GM21825 (cell line): Measurements from ENCODE around the gene LCN6.
"Not testable (repeated sequence)": the region's sequence is repeated elsewhere in the genome, so short reads cannot be mapped to it uniquely, and the experiment has no call there.

Experiments
- ATAC-seq: cut with Tn5 transposase; IDR thresholded peaks from one replicate; pipeline ENCODE4 v1.9.1; 2021; ENCODE audit warnings: mild to moderate bottlenecking, moderate library complexity; ENCODE audit not compliant: unreplicated experiment

Gene LCN6, protein sequence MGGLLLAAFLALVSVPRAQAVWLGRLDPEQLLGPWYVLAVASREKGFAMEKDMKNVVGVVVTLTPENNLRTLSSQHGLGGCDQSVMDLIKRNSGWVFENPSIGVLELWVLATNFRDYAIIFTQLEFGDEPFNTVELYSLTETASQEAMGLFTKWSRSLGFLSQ

DNA sequence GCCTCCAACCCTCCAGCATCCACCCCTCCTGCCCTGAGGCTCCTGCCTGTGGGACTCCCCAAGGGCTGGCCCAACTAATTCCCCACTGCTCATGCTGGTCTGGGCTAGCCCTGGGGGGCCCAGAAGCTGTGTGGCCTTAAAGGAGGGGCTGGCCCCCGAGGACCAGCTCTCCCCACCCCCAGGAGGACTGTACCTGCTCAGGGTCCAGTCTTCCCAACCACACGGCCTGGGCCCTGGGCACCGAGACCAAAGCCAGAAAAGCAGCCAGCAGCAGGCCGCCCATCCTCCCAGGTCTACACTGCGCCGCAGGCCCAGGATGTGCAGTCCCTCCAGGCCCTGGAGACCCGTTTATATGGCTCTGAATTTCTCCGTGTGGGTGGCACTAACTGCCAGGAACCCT, at the start of gene LCN6:
TSS of gene LCN6 (minus strand) at position 325 of the 400 bp plus-strand sequence. CDS start at position 283, 42 bp downstream.
- no peak for ATAC-seq

DNA sequence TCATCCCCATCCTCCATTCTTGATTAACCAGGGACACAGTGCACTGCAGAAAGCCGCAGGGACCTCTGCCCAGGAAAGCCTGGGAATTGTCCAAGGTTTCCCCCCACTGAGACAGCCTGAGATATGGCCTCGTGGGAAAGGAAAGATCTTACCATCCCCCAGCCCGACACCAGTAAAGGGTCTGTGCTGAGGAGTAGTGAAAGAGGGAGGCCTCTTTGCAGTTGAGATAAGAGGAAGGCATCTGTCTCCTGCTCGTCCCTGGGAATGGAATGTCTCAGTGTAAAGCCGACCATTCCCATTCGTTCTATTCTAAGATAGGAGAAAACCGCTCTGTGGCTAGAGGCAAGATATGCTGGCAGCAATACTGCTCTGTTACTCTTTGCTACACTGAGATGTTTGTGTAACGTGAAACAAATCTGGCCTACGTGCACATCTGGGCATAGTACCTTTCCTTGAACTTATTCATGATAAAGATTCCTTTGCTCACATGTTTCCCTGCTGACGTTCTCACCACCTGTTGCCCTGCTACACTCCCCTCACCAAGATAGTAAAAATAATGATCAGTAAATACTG, 48.5 kb upstream of the LCN6 start:
- ATAC-seq: not testable (repeated sequence)

DNA sequence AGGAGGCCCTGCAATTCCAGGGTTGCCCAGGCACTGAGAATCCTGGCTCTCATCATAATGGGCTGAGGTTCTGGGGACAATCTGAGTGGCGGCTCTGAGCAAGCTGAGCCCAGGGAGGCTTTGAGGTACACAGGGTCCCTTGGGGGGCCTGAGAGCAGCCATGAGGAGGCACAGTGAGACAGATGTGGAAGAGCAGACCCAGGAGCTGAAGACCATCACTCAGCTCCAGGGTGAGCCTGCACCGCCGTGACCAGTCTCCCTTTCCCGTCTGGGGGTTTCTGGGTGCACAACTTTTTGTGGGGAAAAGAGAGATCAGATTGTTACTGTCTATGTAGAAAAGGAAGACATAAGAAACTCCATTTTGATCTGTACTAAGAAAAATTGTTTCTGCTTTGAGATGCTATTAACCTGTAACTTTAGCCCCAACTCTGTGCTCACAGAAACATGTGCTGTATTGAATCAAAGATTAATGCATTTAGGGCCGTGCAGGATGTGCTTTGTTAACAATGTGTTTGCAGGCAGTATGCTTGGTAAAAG, 48.0 kb upstream of the LCN6 start, which contains the start of gene CCDC183:
TSS of gene CCDC183 (plus strand) at position 101 of the 537 bp plus-strand sequence. CDS start at position 161, 60 bp downstream.
- no peak for ATAC-seq

DNA sequence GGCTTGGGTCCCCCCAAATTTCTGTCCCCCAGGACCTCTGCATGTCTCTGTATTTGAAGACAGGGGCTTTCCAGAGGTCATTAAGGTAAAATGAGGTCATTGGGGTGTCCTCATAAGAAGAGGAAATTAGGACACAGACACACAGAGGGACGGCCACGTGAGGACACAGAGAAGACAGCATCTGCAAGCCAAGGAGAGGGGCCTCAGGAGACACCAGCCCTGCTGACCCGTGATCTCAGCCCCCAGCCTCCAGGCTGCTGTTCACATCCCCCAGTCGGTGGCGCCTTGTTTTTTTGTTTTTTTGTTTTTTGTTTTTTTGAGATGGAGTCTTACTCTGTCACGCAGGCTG, 46.6 kb upstream of the LCN6 start:
- ATAC-seq: no peak

DNA sequence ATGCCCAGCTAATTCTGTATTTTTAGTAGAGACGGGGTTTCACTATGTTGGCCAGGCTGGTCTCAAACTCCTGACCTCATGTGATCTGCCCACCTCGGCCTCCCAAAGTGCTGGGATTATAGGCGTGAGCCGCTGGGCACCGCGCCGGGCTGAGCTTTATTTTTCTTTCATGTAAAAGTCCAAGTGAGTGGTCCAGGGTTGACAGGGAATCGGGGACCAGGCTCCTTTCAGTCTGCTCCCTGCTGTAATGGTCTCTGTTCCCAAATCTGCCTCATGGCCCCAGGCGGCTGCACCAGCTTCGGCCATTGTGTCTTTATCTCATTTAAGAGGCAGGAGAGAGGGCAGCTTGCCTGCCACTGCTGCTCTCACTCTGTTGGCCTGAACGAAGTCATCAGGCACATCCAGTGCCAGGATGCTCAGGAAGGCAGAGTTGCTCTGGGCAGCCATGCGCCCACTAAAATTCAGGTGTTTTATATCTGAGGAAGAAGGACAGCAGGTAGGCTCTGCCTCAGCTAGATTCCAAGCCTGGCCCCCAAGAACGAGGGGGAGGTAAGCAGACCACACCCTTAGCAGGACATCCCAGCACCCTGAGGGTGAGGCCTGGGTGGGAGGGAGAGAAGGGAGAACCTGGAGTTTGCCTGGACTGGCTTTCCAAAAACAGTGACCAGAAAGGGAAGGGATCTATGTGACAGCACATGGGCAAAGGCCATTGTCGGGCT, 46.1 kb upstream of the LCN6 start:
- no peak for ATAC-seq

DNA sequence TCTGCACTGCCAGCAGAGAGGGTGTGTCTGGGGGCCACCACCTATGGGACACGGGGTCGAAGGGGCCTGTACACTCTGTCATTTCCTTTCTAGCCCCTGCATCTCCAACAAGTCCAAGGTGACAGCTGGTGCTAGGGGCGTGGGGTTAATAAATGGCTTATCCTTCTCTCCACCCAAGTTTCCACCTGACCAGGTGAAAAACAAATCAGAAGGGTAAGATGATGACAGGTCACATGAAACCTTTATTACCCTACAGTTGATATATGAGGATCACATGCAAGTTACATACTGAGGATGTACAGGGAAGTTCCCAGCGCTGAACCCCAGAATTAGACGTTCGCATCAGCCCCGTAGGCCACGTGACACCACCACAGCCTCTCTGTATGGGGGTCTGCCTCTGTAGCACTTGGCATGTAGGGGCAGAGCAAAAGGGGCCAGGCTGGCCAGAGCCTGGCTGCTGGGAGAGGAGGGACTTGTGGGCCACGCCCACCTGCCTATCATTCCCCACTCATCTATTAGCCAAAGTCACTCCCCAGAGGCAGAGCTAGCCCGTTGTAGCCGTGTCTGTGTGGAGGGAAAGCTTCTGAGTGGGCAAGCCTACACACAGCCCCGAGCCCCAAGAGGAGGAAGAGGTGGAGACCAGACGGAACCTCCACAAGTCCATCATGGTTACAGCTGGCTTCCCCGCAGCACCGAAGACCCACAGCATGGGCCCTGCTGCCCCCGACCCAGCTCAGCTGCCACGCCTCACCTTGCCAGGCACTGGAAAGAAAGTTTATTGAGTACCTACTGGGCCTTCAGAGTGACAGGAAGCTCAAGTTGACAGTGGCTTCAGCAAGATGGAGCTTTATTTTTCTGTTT, 45.0 kb upstream of the LCN6 start:
- ATAC-seq: no peak

DNA sequence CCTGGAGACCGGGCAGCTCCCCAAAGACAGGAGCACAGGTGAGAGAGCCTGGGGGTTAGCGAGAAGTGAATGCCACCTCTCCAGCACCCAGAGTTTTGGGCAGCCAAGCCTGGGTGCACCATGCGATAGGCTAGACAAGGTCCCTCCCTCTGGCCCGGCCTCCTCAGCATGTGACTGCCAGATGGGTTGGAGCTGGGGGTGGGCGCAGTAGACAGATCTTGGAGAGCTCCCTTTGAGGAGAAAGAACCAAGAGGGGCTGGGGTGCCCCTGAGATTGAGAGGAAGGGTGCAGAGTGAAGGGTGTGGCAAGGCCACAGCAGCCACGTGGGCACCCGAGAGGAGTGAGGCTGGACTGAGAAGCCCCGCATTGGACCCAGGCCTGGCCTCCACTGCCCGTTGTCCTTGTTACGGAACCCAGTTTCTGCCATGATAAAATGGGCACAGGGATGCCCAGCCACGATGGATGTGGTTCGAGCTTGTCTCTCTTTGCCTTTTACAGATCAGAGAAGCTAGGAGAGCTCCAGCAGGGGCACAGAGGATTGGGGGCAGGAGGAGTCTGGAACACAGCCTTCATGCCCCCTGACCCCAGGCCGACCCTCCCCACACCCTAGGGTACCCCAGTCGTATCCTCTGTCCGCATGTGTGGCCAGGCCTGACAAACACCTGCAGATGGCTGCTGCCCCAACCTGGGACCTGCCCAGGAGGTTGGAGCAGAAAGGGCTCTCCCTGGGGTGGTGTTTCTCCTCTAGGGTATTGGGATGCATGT, 44.2 kb upstream of the LCN6 start:
- ATAC-seq: no peak

DNA sequence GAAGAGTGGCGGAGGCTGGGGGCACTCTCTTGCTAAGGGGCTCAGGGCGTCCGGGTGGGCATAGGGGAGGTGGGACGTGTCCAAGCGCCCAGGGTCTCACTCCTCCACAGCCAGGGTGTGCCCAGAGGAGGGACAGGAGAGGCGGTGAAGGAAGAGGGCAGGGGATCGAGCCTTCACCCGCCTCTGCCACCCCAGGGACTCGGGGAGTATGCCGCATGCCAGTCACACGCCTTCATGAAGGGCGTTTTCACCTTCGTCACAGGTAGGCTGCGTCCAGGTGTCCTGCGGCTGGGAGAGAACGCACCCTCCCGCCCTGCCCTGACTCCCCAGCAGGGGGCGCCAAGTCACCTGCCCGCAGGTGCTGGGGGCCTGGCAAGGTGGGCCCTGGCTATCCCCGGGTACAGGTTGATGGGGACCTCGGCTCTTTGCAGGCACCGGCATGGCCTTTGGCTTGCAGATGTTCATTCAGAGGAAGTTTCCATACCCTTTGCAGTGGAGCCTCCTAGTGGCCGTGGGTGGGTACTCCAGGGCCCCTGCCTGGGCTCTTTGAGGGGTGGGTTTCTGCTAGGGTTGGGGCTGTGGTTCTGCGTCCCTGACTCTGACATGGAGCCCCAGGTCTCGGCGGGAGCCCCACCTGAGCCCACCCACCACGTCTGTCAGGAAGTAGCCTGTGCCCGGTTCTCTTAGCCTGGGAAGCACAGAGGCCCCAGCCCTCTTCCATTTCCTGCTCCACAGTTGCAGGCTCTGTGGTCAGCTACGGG, 43.4 kb upstream of the LCN6 start:
- no peak for ATAC-seq

DNA sequence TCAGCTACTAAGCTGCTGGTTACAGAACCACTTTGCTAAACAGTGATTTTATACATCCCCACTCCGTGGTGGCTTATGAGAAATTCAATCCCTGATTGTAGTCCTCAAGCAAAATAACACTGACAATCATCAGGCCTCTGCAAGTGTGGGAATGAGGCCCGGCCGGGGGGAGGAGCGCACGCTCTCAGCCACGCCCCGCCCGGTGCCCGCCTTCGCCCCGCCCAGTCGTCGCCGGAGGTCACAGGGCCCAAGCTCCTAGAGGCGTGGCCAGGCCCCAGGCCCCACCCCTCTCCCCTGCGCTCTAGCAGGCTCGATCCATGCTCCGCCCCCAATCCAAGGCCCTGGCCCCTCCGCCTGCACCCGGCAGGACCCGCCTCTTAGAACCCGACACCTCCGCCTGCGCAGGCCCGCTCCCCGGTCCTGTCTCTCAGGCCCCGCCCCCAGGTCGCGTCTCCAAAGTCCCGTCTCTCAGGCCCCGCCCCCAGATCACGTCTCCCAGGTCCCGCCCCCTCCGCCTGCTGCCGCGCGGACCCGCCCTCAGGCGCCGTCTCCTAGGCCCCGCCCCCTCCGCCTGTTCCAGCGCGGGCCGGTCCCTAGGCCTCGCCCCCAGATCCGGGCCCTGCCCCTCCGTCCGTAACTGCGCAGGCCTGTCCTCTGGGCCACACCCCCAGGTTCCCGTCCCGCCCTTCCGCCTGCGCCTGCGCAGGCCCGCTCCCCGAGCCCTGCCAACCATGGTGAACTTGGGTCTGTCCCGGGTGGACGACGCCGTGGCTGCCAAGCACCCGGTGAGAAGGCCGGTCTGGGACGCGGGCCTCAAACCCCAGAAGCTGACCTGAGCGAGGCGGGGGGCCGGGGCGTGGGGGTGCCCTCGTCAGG, 42.6 kb upstream of the LCN6 start, which contains the start of gene TMEM141:
TSS of gene TMEM141 (plus strand) at position 705 of the 876 bp plus-strand sequence. CDS start at position 732, 27 bp downstream.
- peak; percentile 84 for ATAC-seq

DNA sequence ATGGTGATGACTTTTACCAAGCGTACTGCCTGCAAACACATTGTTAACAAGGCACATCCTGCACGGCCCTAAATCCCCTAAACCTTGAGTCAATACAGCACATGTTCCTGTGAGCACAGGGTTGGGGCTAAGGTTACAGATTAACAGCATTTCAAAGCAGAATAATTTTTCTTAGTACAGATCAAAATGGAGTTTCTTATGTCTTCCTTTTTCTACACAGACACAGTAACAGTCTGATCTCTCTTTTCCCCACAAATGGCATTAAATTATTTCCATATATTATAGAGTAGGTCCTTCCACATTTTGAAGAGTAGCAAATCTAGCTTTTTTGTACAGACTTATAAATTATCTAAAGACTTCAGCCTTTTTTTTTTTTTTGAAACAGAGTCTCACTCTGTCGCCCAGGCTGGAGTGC, 41.2 kb upstream of the LCN6 start:
- no peak for ATAC-seq

DNA sequence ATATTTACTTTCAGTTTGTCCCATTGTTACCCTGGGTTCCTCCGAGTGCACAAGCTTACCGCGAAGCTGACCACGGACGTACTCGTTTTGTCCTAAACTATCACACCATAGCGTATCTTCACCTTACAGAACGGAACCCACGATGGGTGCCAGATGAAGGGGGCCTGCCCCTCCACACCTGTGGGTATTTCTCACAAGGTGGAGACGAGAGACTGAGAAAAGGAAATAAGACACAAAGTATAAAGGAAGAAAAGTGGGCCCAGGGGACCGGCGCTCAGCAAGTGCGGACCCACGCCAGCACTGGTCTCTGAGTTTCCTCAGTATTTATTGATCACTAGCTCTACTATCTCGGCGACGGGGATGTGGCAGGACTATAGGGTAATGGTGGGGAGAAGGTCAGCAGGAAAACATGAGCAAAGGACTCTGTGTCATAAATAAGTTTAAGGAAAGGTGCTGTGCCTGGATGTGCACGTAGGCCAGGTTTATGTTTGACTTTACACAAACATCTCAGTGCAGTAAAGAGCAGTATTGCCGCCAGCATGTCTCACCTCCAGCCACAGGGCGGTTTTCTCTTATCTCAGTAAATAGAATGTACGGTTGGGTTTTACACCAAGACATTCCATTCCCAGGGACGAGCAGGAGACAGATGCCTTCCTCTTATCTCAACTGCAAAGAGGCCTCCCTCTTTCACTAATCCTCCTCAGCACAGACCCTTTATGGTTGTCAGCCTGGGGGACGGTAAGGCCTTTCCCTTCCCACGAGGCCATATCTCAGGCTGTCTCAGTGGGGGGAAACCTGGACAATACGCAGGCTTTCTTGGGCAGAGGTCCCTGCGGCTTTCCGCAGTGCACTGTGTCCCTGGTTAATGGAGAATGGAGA, 40.6 kb upstream of the LCN6 start:
- ATAC-seq: not testable (repeated sequence)

DNA sequence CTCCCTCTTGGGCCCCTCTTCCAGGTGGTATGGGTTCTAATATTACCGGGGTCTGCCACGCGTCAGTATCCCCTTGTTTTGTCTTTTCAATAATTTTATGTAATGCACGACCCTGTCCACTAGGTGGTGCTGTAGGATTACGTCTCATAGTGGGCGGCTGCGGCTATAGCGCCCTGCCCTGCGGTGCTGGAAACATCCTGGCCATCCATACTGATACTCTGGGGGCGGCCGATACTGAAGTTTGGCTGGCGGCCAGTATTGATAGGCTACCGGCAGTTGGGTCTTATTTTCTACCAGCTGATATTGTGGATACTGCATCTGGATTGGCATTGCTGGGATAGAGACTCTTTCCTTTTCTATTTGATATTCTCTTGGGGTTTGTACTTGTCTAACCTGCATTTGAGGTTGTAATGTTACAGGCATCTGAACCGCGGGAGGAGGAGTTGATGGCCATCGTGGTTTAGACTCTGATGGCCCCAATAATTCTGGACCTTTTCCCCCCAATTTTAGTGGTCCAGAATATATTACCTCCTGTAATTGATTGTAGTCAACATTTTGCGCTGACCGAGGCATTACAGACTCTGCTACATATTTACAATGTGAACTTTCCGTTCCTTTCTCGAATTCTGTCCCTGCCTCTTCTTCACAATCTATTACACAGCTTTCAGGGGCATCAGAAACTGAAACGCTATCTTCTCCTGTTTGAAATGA, 39.5 kb upstream of the LCN6 start:
- no peak for ATAC-seq

DNA sequence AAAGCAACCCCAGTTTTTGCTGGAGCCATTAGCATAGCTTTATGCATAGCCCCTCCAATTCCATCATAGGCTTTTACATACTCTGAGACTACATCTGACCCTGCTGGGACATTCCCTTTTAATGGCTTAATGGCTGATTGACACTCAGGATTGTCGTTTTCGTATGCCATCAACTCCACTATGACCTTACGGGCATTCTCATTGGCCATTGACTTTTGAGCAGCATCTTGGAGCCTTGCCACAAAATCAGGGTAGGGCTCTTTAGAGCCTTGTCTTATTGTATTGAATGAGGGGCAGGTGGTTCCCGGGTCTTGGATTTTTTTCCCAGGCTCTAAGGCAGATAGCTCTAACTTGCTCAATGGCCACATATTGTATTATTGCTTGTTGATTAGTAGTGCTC, 38.7 kb upstream of the LCN6 start:
- ATAC-seq: not testable (repeated sequence)

DNA sequence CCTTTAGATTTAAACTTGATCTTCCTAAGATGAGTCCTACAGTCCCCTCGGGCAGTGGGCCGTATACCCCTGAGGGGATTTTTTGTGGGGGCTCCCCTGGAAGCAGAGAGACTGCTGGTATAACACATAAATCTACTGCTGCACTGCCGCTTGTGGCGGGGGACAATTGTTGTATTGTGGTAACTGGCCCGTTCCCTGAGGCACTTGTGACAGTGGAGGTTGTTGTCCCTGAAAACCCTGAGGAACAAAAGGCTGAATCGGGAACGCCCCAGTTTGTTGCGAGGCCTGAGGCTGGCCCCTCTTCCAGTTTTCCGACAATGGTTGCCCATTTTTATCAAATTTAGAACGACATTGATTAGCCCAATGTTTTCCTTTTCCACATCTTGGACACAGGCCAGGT, 38.1 kb upstream of the LCN6 start:
- ATAC-seq: no peak

DNA sequence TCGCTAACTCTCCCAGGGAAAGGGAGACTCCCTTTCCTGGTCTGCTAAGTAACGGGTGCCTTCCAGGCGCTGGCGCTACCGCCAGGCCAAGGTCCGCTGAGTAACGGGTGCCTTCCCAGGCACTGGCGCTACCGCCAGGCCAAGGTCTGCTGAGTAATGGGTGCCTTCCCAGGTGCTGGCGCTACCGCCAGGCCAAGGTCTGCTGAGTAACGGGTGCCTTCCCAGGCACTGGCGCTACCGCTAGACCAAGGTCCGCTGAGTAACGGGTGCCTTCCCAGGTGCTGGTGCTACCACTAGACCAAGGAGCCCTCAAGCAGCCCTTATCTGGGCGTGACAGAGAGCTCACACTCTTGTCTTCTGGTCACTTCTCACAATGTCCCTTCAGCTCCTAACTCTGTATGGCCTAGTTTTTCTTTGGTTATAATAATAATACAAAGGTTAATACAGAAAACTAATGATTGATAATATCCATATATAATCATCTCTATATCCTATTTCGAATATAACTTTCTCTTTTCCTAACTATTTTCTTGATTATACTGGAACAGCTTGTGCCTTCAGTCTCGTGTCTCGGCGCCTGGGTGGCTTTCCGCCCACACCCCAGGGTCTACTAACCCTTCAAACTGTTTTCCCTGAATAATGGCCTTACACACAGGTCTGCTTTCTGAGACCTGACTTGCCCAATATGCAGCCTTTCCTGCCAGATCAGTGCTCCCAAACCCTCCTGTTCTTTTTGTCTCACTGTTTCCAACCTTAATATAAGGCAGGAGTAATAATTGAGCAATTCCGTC, 37.4 kb upstream of the LCN6 start:
- ATAC-seq: not testable (repeated sequence)

DNA sequence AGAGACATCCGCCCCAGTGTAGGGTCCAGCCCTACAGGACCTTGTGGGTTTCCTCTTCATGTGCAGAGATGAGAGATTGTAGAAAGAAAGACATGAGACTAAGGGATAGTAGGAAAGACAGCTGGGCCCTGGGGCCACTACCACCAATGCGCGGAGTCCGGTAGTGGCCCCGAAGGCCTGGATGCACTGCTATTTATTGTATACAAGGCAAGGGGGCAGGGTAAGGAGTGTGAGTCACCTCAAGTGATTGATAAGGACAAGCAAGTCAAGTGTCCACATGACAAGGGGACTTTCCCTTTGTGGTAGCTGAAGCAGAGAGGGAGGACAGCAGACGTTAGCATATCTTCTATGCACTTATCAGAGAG, 36.7 kb upstream of the LCN6 start:
- no peak for ATAC-seq
